Measurements from ENCODE around the gene FADS3. TPM values are rescaled to one million over a fixed set of nuclear protein-coding genes. Genes with fewer than 3 reads are reported as not detected.

FADS3 gene
- total RNA-seq, 1 experiment from 2014 or later = 59.7 TPM

GRCh38 chr11:61917334-61918109 is 26.2 kb upstream of the FADS3 start, which contains the start of gene RAB3IL1:
Gene RAB3IL1 (minus strand): TSS chr11:61917566. CDS start chr11:61917367, 199 bp downstream.
- Histone ChIP-seq H3K9me3 (no peaks in the 10 kb centered on the region), H3K36me3 (no peaks in the 10 kb centered on the region), H3K4me3 (peak within 1 kb of the TSS; percentile 49), H3K27me3 (no peaks in the 10 kb centered on the region)
- peak; percentile 61 for DNase-seq

- Histone ChIP-seq H3K4me3 (peak overlapping the region; percentile 49), H3K9me3 (no peaks in the 10 kb centered on the region), H3K27me3 (no peaks in the 10 kb centered on the region), H3K36me3 (no peaks in the 10 kb centered on the region)
- no peak for DNase-seq
Observed at GRCh38 chr11:61916737-61917333, 25.5 kb upstream of the FADS3 start.

- Histone ChIP-seq H3K27me3 (no peaks in the 10 kb centered on the region), H3K9me3 (no peaks in the 10 kb centered on the region), H3K36me3 (no peaks in the 10 kb centered on the region), H3K4me3 (no peak overlapping the region)
- DNase-seq = no peak
Observed at GRCh38 chr11:61914471-61915171, 23.3 kb upstream of the FADS3 start.

- DNase-seq = no peak
- Histone ChIP-seq H3K36me3 (no peaks in the 10 kb centered on the region), H3K4me3 (no peak overlapping the region), H3K27me3 (no peaks in the 10 kb centered on the region), H3K9me3 (no peaks in the 10 kb centered on the region)
Observed at GRCh38 chr11:61913699-61914395, 22.5 kb upstream of the FADS3 start.

GRCh38 chr11:61912991-61913698 is 21.8 kb upstream of the FADS3 start:
- Histone ChIP-seq H3K4me3 (no peak overlapping the region), H3K27me3 (no peaks in the 10 kb centered on the region), H3K9me3 (no peaks in the 10 kb centered on the region), H3K36me3 (no peaks in the 10 kb centered on the region)
- DNase-seq = no peak

- H3K36me3 ChIP-seq = no peaks in the 10 kb centered on the region
- H3K27me3 ChIP-seq = no peaks in the 10 kb centered on the region
- H3K9me3 ChIP-seq = no peaks in the 10 kb centered on the region
- no peak for DNase-seq
- H3K4me3 ChIP-seq = no peak overlapping the region
Observed at GRCh38 chr11:61912530-61912898, 21.2 kb upstream of the FADS3 start.

GRCh38 chr11:61911701-61912529 is 20.6 kb upstream of the FADS3 start:
- no peak for DNase-seq
- Histone ChIP-seq H3K36me3 (no peaks in the 10 kb centered on the region), H3K4me3 (no peak overlapping the region), H3K9me3 (no peaks in the 10 kb centered on the region), H3K27me3 (no peaks in the 10 kb centered on the region)

GRCh38 chr11:61911128-61911700 is 19.9 kb upstream of the FADS3 start:
- H3K9me3 ChIP-seq = no peaks in the 10 kb centered on the region
- DNase-seq = no peak
- no peaks in the 10 kb centered on the region for H3K36me3 ChIP-seq
- no peaks in the 10 kb centered on the region for H3K27me3 ChIP-seq
- H3K4me3 ChIP-seq = no peak overlapping the region

GRCh38 chr11:61910187-61911127 is 19.1 kb upstream of the FADS3 start:
- H3K36me3 ChIP-seq = no peaks in the 10 kb centered on the region
- no peaks in the 10 kb centered on the region for H3K27me3 ChIP-seq
- DNase-seq = no peak
- H3K4me3 ChIP-seq = no peak overlapping the region
- no peaks in the 10 kb centered on the region for H3K9me3 ChIP-seq

GRCh38 chr11:61908730-61909316 is 17.5 kb upstream of the FADS3 start:
- no peak overlapping the region for H3K4me3 ChIP-seq
- H3K36me3 ChIP-seq = no peaks in the 10 kb centered on the region
- no peaks in the 10 kb centered on the region for H3K9me3 ChIP-seq
- H3K27me3 ChIP-seq = no peaks in the 10 kb centered on the region
- no peak for DNase-seq

- no peak for DNase-seq
- Histone ChIP-seq H3K4me3 (no peak overlapping the region), H3K27me3 (no peaks in the 10 kb centered on the region), H3K36me3 (no peaks in the 10 kb centered on the region), H3K9me3 (no peaks in the 10 kb centered on the region)
Observed at GRCh38 chr11:61907871-61908729, 16.8 kb upstream of the FADS3 start.

GRCh38 chr11:61907282-61907681 is 15.9 kb upstream of the FADS3 start:
- no peaks in the 10 kb centered on the region for H3K36me3 ChIP-seq
- DNase-seq = no peak
- no peaks in the 10 kb centered on the region for H3K27me3 ChIP-seq
- no peak overlapping the region for H3K4me3 ChIP-seq
- H3K9me3 ChIP-seq = no peaks in the 10 kb centered on the region

GRCh38 chr11:61906522-61906909 is 15.2 kb upstream of the FADS3 start:
- DNase-seq = no peak
- no peaks in the 10 kb centered on the region for H3K9me3 ChIP-seq
- no peak overlapping the region for H3K4me3 ChIP-seq
- no peaks in the 10 kb centered on the region for H3K36me3 ChIP-seq
- no peaks in the 10 kb centered on the region for H3K27me3 ChIP-seq
